GM23338 (cell line): Measurements from ENCODE around the gene WEE2. TPM values are rescaled to one million over a fixed set of nuclear protein-coding genes. Genes with fewer than 3 reads are reported as not detected.

ENCODE experiments used
- ATAC-seq: fragments of 200-7000 bp; cut with Tn5 transposase; 3 replicates; pipeline ENCODE4 v1.9.1; 2020
- DNase-seq: peaks from one replicate; pipeline ENCODE4 v3.0.0-alpha.2; 2015; ENCODE audit warnings: low spot score
- H2AFZ ChIP-seq: fragments of 200-600 bp; sonication (generic); 2 replicates; pipeline ENCODE4 v1.8.0; 2016; ENCODE audit warnings: antibody characterized with exemption, mild to moderate bottlenecking, moderate library complexity
- H3F3A ChIP-seq: fragments of 200-600 bp; sonication (generic); replicated peaks from 2 replicates; pipeline ENCODE4 v1.8.0; 2017; ENCODE audit warnings: antibody characterized with exemption, mixed run types, low read depth
- H3K27ac ChIP-seq: fragments of 200-600 bp; sonication (generic); 2 replicates; pipeline ENCODE4 v1.6.1; 2016; ENCODE audit warnings: low read depth
- H3K27me3 ChIP-seq: fragments of 200-600 bp; sonication (generic); 2 replicates; pipeline ENCODE4 v1.8.0; 2016; ENCODE audit warnings: mild to moderate bottlenecking, mixed run types, moderate library complexity; ENCODE audit not compliant: insufficient read depth
- H3K36me3 ChIP-seq: fragments of 200-600 bp; sonication (generic); 2 replicates; pipeline ENCODE4 v1.8.0; 2016; ENCODE audit warnings: mild to moderate bottlenecking; ENCODE audit not compliant: insufficient read depth
- H3K4me1 ChIP-seq: fragments of 200-600 bp; sonication (generic); 2 replicates; pipeline ENCODE4 v1.8.0; 2016; ENCODE audit warnings: mild to moderate bottlenecking, moderate library complexity; ENCODE audit not compliant: insufficient read depth
- H3K4me2 ChIP-seq: fragments of 200-600 bp; sonication (generic); 2 replicates; pipeline ENCODE4 v1.7.1; 2017; ENCODE audit warnings: mixed run types
- H3K4me3 ChIP-seq: fragments of 200-600 bp; sonication (generic); 2 replicates; pipeline ENCODE4 v1.6.1; 2016; ENCODE audit warnings: mixed run types
- H3K79me2 ChIP-seq: fragments of 200-600 bp; sonication (generic); replicated peaks from 2 replicates; pipeline ENCODE4 v1.8.0; 2017; ENCODE audit warnings: mild to moderate bottlenecking; ENCODE audit not compliant: insufficient read depth
- H3K9me2 ChIP-seq: fragments of 200-600 bp; sonication (generic); 2 replicates; pipeline ENCODE4 v1.8.0; 2017; ENCODE audit not compliant: insufficient read depth
- H4K20me1 ChIP-seq: fragments of 200-600 bp; sonication (generic); replicated peaks from 2 replicates; pipeline ENCODE4 v1.8.0; 2017; ENCODE audit warnings: mild to moderate bottlenecking; ENCODE audit not compliant: insufficient read depth
- H3K27ac Mint-ChIP-seq: 2 replicates; pipeline ENCODE4 v1.8.0; 2020; ENCODE audit warnings: inconsistent platforms, mild to moderate bottlenecking, moderate library complexity, mixed read lengths
- H3K27me3 Mint-ChIP-seq: 3 replicates; pipeline ENCODE4 v1.8.0; 2022; ENCODE audit warnings: low read depth, mild to moderate bottlenecking, moderate library complexity, mixed read lengths, inconsistent platforms; ENCODE audit not compliant: insufficient read depth, poor library complexity
- H3K36me3 Mint-ChIP-seq: 3 replicates; pipeline ENCODE4 v1.8.0; 2021; ENCODE audit warnings: low read depth, mild to moderate bottlenecking, inconsistent platforms, moderate library complexity, mixed read lengths
- H3K4me1 Mint-ChIP-seq: 3 replicates; pipeline ENCODE4 v1.8.0; 2020; ENCODE audit warnings: mild to moderate bottlenecking, inconsistent platforms, mixed read lengths
- H3K4me3 Mint-ChIP-seq: 3 replicates; pipeline ENCODE4 v1.8.0; 2021; ENCODE audit warnings: moderate library complexity, mild to moderate bottlenecking, inconsistent platforms, mixed read lengths
- H3K9me3 Mint-ChIP-seq: 3 replicates; pipeline ENCODE4 v1.8.0; 2020; ENCODE audit warnings: moderate library complexity, mild to moderate bottlenecking, inconsistent platforms, mixed read lengths
- CREB1 ChIP-seq: fragments of 250-450 bp; sonication (Bioruptor Pico); IDR thresholded peaks from 2 replicates; pipeline ENCODE4 v1.5.0; 2020; ENCODE audit warnings: low read depth, mild to moderate bottlenecking, moderate library complexity
- CTCF ChIP-seq, 2 experiments: fragments of 200-600 bp in 1 of 2; sonication (generic) in 1 of 2; conservative IDR thresholded peaks; 2 replicates each; pipeline versions ENCODE4 v1.5.1 to v1.6.1; 2016 to 2017; ENCODE audit warnings: antibody characterized with exemption in 2 of 2, low read depth in 2 of 2, mild to moderate bottlenecking in 2 of 2, moderate library complexity in 1 of 2
- ETS1 ChIP-seq: IDR thresholded peaks from 2 replicates; pipeline ENCODE4 v1.6.1; 2016; ENCODE audit warnings: antibody characterized with exemption
- EZH2 ChIP-seq: fragments of 200-600 bp; sonication (generic); IDR thresholded peaks from one replicate; pipeline ENCODE4 v1.8.0; 2017; ENCODE audit warnings: antibody characterized with exemption, mild to moderate bottlenecking, low read depth; ENCODE audit not compliant: unreplicated experiment
- EZH2phosphoT487 ChIP-seq: fragments of 200-600 bp; sonication (generic); IDR thresholded peaks from one replicate; pipeline ENCODE4 v1.8.1; 2018; ENCODE audit warnings: antibody characterized with exemption; ENCODE audit not compliant: unreplicated experiment
- JUNB ChIP-seq: IDR thresholded peaks from one replicate; pipeline ENCODE4 v1.6.1; 2016; ENCODE audit warnings: antibody characterized with exemption; ENCODE audit not compliant: unreplicated experiment
- NANOG ChIP-seq: IDR thresholded peaks from 2 replicates; pipeline ENCODE4 v1.6.1; 2016; ENCODE audit warnings: antibody characterized with exemption, borderline replicate concordance
- POLR2AphosphoS5 ChIP-seq: IDR thresholded peaks from 2 replicates; pipeline ENCODE4 v1.6.1; 2016; ENCODE audit warnings: antibody characterized with exemption, low read depth
- REST ChIP-seq: IDR thresholded peaks from one replicate; pipeline ENCODE4 v1.6.1; 2018; ENCODE audit warnings: antibody characterized with exemption; ENCODE audit not compliant: unreplicated experiment
- STAT1 ChIP-seq: IDR thresholded peaks from one replicate; pipeline ENCODE4 v1.6.1; 2016; ENCODE audit warnings: antibody characterized with exemption; ENCODE audit not compliant: unreplicated experiment
- ZNF114 ChIP-seq: fragments of 250-450 bp; sonication (Bioruptor Pico); IDR thresholded peaks from 2 replicates; pipeline ENCODE4 v1.5.0; 2020; ENCODE audit warnings: mild to moderate bottlenecking, moderate library complexity
- ZNF331 ChIP-seq: fragments of 250-450 bp; sonication (Bioruptor Pico); IDR thresholded peaks from 2 replicates; pipeline ENCODE4 v1.5.0; 2020; ENCODE audit warnings: low read depth, mild to moderate bottlenecking, moderate library complexity
- polyA plus RNA-seq: library from polyadenylated mRNA; unstranded; fragments of >200 nt; fragmentation: Nextera tagmentation; extraction: Ambion mirVana; gene quantifications from 2 replicates; pipeline ENCODE4 v1.2.1, GENCODE V29; 2016
- total RNA-seq: library from RNA; depleted of rRNA; stranded (reverse); fragments of >200 nt; shearing (Covaris generic); gene quantifications from 2 replicates; pipeline ENCODE4 v1.2.3, GENCODE V29; 2014

WEE2 gene
- total and polyA plus RNA-seq, 2 experiments from 2014 or later = not detected

DNA sequence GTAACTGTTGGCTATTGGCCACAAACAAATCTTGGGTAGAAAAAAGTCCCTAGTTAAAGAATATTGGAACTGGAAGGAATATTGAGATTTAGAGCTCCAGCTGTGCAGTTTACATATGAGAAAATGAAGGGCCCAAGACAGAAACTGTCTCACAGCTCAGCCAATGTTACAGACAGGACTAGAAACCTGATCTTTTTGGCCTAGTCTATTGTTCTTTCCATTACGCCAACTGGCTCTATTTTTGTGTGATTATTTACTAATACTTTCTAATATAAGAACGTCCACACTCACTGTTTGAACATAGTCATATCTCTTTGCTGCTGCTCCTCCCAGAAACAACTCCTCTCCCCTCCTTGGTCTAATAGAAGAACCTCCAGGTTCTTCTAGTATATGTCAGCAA is 1.2 kb downstream of the WEE2 start:
- Histone ChIP-seq H3K4me1 (peaks cover 35% of the 10 kb centered on the region), H3K36me3 (no peaks in the 10 kb centered on the region), H3K27ac (no peak overlapping the region), H3K4me3 (no peak overlapping the region), H2AFZ (no peak overlapping the region; the same call in 1 of the 2 replicates), H4K20me1 (no peaks in the 10 kb centered on the region), H3K4me2 (no peak overlapping the region), H3K27me3 (no peaks in the 10 kb centered on the region; the same call in 1 of the 2 replicates), H3F3A (no peaks in the 10 kb centered on the region), H3K79me2 (no peaks in the 10 kb centered on the region), H3K9me2 (no peaks in the 10 kb centered on the region)
- no peaks in the 10 kb centered on the region for H3K36me3 Mint-ChIP-seq
- peaks cover 51% of the 10 kb centered on the region for H3K4me1 Mint-ChIP-seq
- no peak overlapping the region for H3K4me3 Mint-ChIP-seq
- no peak overlapping the region for H3K27ac Mint-ChIP-seq
- TF ChIP-seq ZNF331 = no peak
- no peak for TF ChIP-seq NANOG
- H3K27me3 Mint-ChIP-seq = peaks cover 8% of the 10 kb centered on the region
- ATAC-seq (no peak), DNase-seq (no peak)
- no peaks in the 10 kb centered on the region for H3K9me3 Mint-ChIP-seq

GRCh38 chr7:141709749-141710148 is 1.6 kb downstream of the WEE2 start:
- Histone ChIP-seq H3K79me2 (no peaks in the 10 kb centered on the region), H3K36me3 (no peaks in the 10 kb centered on the region), H4K20me1 (no peaks in the 10 kb centered on the region), H3K27ac (no peak overlapping the region), H3K4me2 (no peak overlapping the region), H3K4me3 (no peak overlapping the region), H3K27me3 (no peaks in the 10 kb centered on the region; the same call in 1 of the 2 replicates), H3K4me1 (peaks cover 34% of the 10 kb centered on the region), H3K9me2 (no peaks in the 10 kb centered on the region), H3F3A (no peaks in the 10 kb centered on the region), H2AFZ (no peak overlapping the region; the same call in 1 of the 2 replicates)
- Mint-ChIP-seq H3K27ac (no peak overlapping the region), H3K9me3 (no peaks in the 10 kb centered on the region), H3K4me1 (peaks cover 52% of the 10 kb centered on the region), H3K36me3 (no peaks in the 10 kb centered on the region), H3K27me3 (peaks cover 8% of the 10 kb centered on the region), H3K4me3 (no peak overlapping the region)
- ATAC-seq (no peak), DNase-seq (no peak)
- no peak for TF ChIP-seq STAT1
- no peak for TF ChIP-seq CREB1 (CRISPR knock-in tag)
- no peak for TF ChIP-seq ETS1
- no peak for TF ChIP-seq EZH2
- TF ChIP-seq JUNB = no peak
- TF ChIP-seq NANOG = no peak
- TF ChIP-seq ZNF331 = no peak
- no peak for TF ChIP-seq CTCF (conservative IDR thresholded peaks at IDR 0.05; ENCODE audit: low read depth in 2 of 2)
- no peak for TF ChIP-seq EZH2phosphoT487
- no peak for TF ChIP-seq POLR2AphosphoS5
- TF ChIP-seq ZNF114 (CRISPR knock-in tag) = no peak
- TF ChIP-seq REST = no peak
